Activated CD4-positive, alpha-beta memory T cell treated with anti-CD3 and anti-CD28 coated beads, Interleukin-2, amount 10 ng/mL, durations not matched to agents 7 days and 5 days (primary cell): ENCODE data around the gene P4HA3. TPM values are rescaled to one million over a fixed set of nuclear protein-coding genes. Genes with fewer than 3 reads are reported as not detected.

Experiments
- CTCF ChIA-PET: fragments of 350-600 bp; sonication (Branson Sonifier 250); formaldehyde crosslinking; loops from one replicate; lab custom pipeline; 2021; ENCODE audit warnings: antibody characterized with exemption, inconsistent platforms; lab: Charles Lee
- POLR2A ChIA-PET: fragments of 350-600 bp; sonication (Branson Sonifier 250); formaldehyde crosslinking; loops from one replicate; lab custom pipeline; 2021; ENCODE audit warnings: antibody characterized with exemption; lab: Charles Lee
- DNase-seq: peaks from one replicate; pipeline ENCODE4 v3.0.0-alpha.2; 2020
- H3K27ac Mint-ChIP-seq: one replicate; pipeline ENCODE4 v1.8.0; 2021; ENCODE audit warnings: mild to moderate bottlenecking, mixed read lengths
- H3K27me3 Mint-ChIP-seq: one replicate; pipeline ENCODE4 v1.8.0; 2021; ENCODE audit warnings: mixed read lengths
- H3K36me3 Mint-ChIP-seq: one replicate; pipeline ENCODE4 v1.8.0; 2021; ENCODE audit warnings: low read depth, mixed read lengths
- H3K4me1 Mint-ChIP-seq: one replicate; pipeline ENCODE4 v1.8.0; 2021; ENCODE audit warnings: mixed read lengths
- H3K4me3 Mint-ChIP-seq: one replicate; pipeline ENCODE4 v1.8.0; 2021; ENCODE audit warnings: mild to moderate bottlenecking, mixed read lengths
- H3K9me3 Mint-ChIP-seq: one replicate; pipeline ENCODE4 v1.8.0; 2021; ENCODE audit warnings: mixed read lengths
- total RNA-seq, 2 experiments: library from RNA; stranded (reverse); gene quantifications; one replicate each; pipeline ENCODE4 v1.2.3, GENCODE V29; 2021

The P4HA3 gene
- total RNA-seq, 2 experiments from 2014 or later = not detected

GRCh38 chr11:74327076-74327475, 15.6 kb upstream of the P4HA3 start:
- ChIA-PET POLR2A (no interaction called here), CTCF (no interaction called here)
- Mint-ChIP-seq H3K4me1 (no peaks in the 10 kb centered on the region), H3K4me3 (no peak overlapping the region), H3K9me3 (no peaks in the 10 kb centered on the region), H3K27me3 (peaks cover 6% of the 10 kb centered on the region), H3K36me3 (no peaks in the 10 kb centered on the region), H3K27ac (no peak overlapping the region)
- DNase-seq = no peak

- no peaks in the 10 kb centered on the region for H3K9me3 Mint-ChIP-seq
- H3K27ac Mint-ChIP-seq = no peak overlapping the region
- H3K36me3 Mint-ChIP-seq = no peaks in the 10 kb centered on the region
- POLR2A ChIA-PET = no interaction called here
- no peaks in the 10 kb centered on the region for H3K4me1 Mint-ChIP-seq
- CTCF ChIA-PET = interaction anchor here (1.3 kb wide), 1 partner anchor 72 kb away, joined by 3 read pairs; no protein-coding TSS in a partner anchor
- H3K27me3 Mint-ChIP-seq = peaks cover 6% of the 10 kb centered on the region
- H3K4me3 Mint-ChIP-seq = no peak overlapping the region
- DNase-seq = no peak
Observed at GRCh38 chr11:74326665-74327064, 15.2 kb upstream of the P4HA3 start.

- Mint-ChIP-seq H3K4me1 (no peaks in the 10 kb centered on the region), H3K27me3 (peaks cover 6% of the 10 kb centered on the region), H3K27ac (no peak overlapping the region), H3K9me3 (no peaks in the 10 kb centered on the region), H3K4me3 (no peak overlapping the region), H3K36me3 (no peaks in the 10 kb centered on the region)
- ChIA-PET POLR2A (no interaction called here), CTCF (interaction anchor here (0.6 to 1.3 kb wide), 2 partner anchors 16 to 71 kb away, joined by 3 to 5 read pairs; no protein-coding TSS in a partner anchor)
- DNase-seq = no peak
Observed at GRCh38 chr11:74325649-74326645, 14.5 kb upstream of the P4HA3 start.

GRCh38 chr11:74322667-74323066, 11.2 kb upstream of the P4HA3 start:
- CTCF ChIA-PET = interaction anchor here (0.7 to 2.5 kb wide), 6 partner anchors 9 to 358 kb away, joined by 3 to 29 read pairs (median 6); no protein-coding TSS in a partner anchor
- POLR2A ChIA-PET = no interaction called here
- peaks cover 17% of the 10 kb centered on the region for H3K27me3 Mint-ChIP-seq
- no peaks in the 10 kb centered on the region for H3K36me3 Mint-ChIP-seq
- peaks cover 5% of the 10 kb centered on the region for H3K9me3 Mint-ChIP-seq
- no peak overlapping the region for H3K27ac Mint-ChIP-seq
- no peaks in the 10 kb centered on the region for H3K4me1 Mint-ChIP-seq
- H3K4me3 Mint-ChIP-seq = no peak overlapping the region
- no peak for DNase-seq

- peaks cover 5% of the 10 kb centered on the region for H3K36me3 Mint-ChIP-seq
- H3K4me3 Mint-ChIP-seq = no peak overlapping the region
- H3K27ac Mint-ChIP-seq = no peak overlapping the region
- H3K27me3 Mint-ChIP-seq = peaks cover 25% of the 10 kb centered on the region
- DNase-seq = peak; percentile 31
- peaks cover 14% of the 10 kb centered on the region for H3K9me3 Mint-ChIP-seq
- ChIA-PET POLR2A (no interaction called here), CTCF (interaction anchor here (0.8 to 2.5 kb wide), 16 partner anchors 8 to 696 kb away, joined by 3 to 29 read pairs (median 4); no protein-coding TSS in a partner anchor)
- no peaks in the 10 kb centered on the region for H3K4me1 Mint-ChIP-seq
Observed at GRCh38 chr11:74321487-74322188, 10.2 kb upstream of the P4HA3 start.

GRCh38 chr11:74320538-74320937, 9.1 kb upstream of the P4HA3 start:
- no peak for DNase-seq
- Mint-ChIP-seq H3K4me3 (no peak overlapping the region), H3K4me1 (no peaks in the 10 kb centered on the region), H3K27ac (no peak overlapping the region), H3K27me3 (peaks cover 25% of the 10 kb centered on the region), H3K36me3 (peaks cover 5% of the 10 kb centered on the region), H3K9me3 (peaks cover 16% of the 10 kb centered on the region)
- POLR2A ChIA-PET = no interaction called here
- CTCF ChIA-PET = interaction anchor here (0.9 to 2.0 kb wide), 2 partner anchors 65 to 363 kb away, joined by 3 to 29 read pairs; no protein-coding TSS in a partner anchor

GRCh38 chr11:74319139-74319816, 7.8 kb upstream of the P4HA3 start:
- ChIA-PET POLR2A (no interaction called here), CTCF (interaction anchor here (1.1 to 1.4 kb wide), 2 partner anchors 13 to 64 kb away, joined by 3 read pairs; no protein-coding TSS in a partner anchor)
- Mint-ChIP-seq H3K4me3 (no peak overlapping the region), H3K4me1 (no peaks in the 10 kb centered on the region), H3K27ac (no peak overlapping the region), H3K36me3 (peaks cover 5% of the 10 kb centered on the region), H3K9me3 (peaks cover 16% of the 10 kb centered on the region), H3K27me3 (peaks cover 27% of the 10 kb centered on the region)
- no peak for DNase-seq

- Mint-ChIP-seq H3K4me3 (no peak overlapping the region), H3K36me3 (peaks cover 5% of the 10 kb centered on the region), H3K9me3 (peaks cover 16% of the 10 kb centered on the region), H3K27me3 (peaks cover 28% of the 10 kb centered on the region), H3K4me1 (no peaks in the 10 kb centered on the region), H3K27ac (no peak overlapping the region)
- POLR2A ChIA-PET = no interaction called here
- CTCF ChIA-PET = interaction anchor here (1.0 to 1.4 kb wide), 3 partner anchors 9 to 63 kb away, joined by 3 read pairs; no protein-coding TSS in a partner anchor
- DNase-seq = no peak
Observed at GRCh38 chr11:74318241-74318932, 6.9 kb upstream of the P4HA3 start.

- ChIA-PET POLR2A (no interaction called here), CTCF (interaction anchor here (1.5 kb wide), 1 partner anchor 61 kb away, joined by 3 read pairs; no protein-coding TSS in a partner anchor)
- no peak for DNase-seq
- H3K27ac Mint-ChIP-seq = no peak overlapping the region
- H3K4me1 Mint-ChIP-seq = peaks cover under 1% of the 10 kb centered on the region
- peaks cover 16% of the 10 kb centered on the region for H3K9me3 Mint-ChIP-seq
- H3K36me3 Mint-ChIP-seq = peaks cover 5% of the 10 kb centered on the region
- no peak overlapping the region for H3K4me3 Mint-ChIP-seq
- H3K27me3 Mint-ChIP-seq = peaks cover 28% of the 10 kb centered on the region
Observed at GRCh38 chr11:74316772-74317505, 5.5 kb upstream of the P4HA3 start.

- no peak for DNase-seq
- Mint-ChIP-seq H3K36me3 (peaks cover 3% of the 10 kb centered on the region), H3K4me1 (peaks cover 11% of the 10 kb centered on the region), H3K27ac (no peak overlapping the region), H3K9me3 (peaks cover 8% of the 10 kb centered on the region), H3K4me3 (no peak overlapping the region), H3K27me3 (peaks cover 38% of the 10 kb centered on the region)
- POLR2A ChIA-PET = no interaction called here
- CTCF ChIA-PET = interaction anchor here (1.7 kb wide), 1 partner anchor 10 kb away, joined by 8 read pairs; no protein-coding TSS in a partner anchor
Observed at GRCh38 chr11:74312326-74312725, 886 bp upstream of the P4HA3 start.

- H3K4me1 Mint-ChIP-seq = peaks cover 11% of the 10 kb centered on the region
- DNase-seq = no peak
- CTCF ChIA-PET = no interaction called here
- POLR2A ChIA-PET = no interaction called here
- no peaks in the 10 kb centered on the region for H3K36me3 Mint-ChIP-seq
- no peak overlapping the region for H3K27ac Mint-ChIP-seq
- H3K4me3 Mint-ChIP-seq = no peak overlapping the region
- peaks cover 43% of the 10 kb centered on the region for H3K27me3 Mint-ChIP-seq
- no peaks in the 10 kb centered on the region for H3K9me3 Mint-ChIP-seq
Observed at GRCh38 chr11:74310857-74311256, 583 bp downstream of the P4HA3 start.
